Upper lobe of right lung (tissue), 1 donor: ENCODE results near the gene UPF2. TPM values are rescaled to one million over a fixed set of nuclear protein-coding genes. Genes with fewer than 3 reads are reported as not detected.
"Not testable (repeated sequence)": the region's sequence is repeated elsewhere in the genome, so short reads cannot be mapped to it uniquely, and the experiment has no call there.

ENCODE experiments used
- ATAC-seq: fragments of 200-7000 bp; cut with Tn5 transposase; one replicate; pipeline ENCODE4 v1.9.1; 2020; ENCODE audit warnings: mild to moderate bottlenecking, moderate library complexity
- DNase-seq: peaks from one replicate; pipeline ENCODE4 v3.0.0-alpha.2; 2020
- H3K27ac ChIP-seq: fragments of 200-600 bp; one replicate; pipeline ENCODE4 v1.8.0; 2022
- H3K27me3 ChIP-seq: fragments of 200-600 bp; one replicate; pipeline ENCODE4 v1.8.0; 2022; ENCODE audit warnings: mild to moderate bottlenecking
- H3K36me3 ChIP-seq: fragments of 200-600 bp; one replicate; pipeline ENCODE4 v1.8.0; 2022
- H3K4me1 ChIP-seq: fragments of 200-600 bp; one replicate; pipeline ENCODE4 v1.8.0; 2022
- H3K4me3 ChIP-seq: fragments of 200-600 bp; one replicate; pipeline ENCODE4 v1.8.0; 2022; ENCODE audit warnings: mild to moderate bottlenecking
- H3K9me3 ChIP-seq: fragments of 200-600 bp; one replicate; pipeline ENCODE4 v1.8.0; 2022
- intact Hi-C: fragments of 100-400 bp; cut with DNase I; formaldehyde crosslinking; loops from one replicate; pipeline ENCODE4 v1.11.0; 2022
- total RNA-seq: library from RNA; stranded (reverse); fragmentation: NEBNext Ultra II Directional; extraction: Animal tissue kit (Norgen Biotek cat#: 25700); gene quantifications from one replicate; pipeline ENCODE4 v1.2.1, GENCODE V29; 2021
- TF ChIP-seq, protein P1 (sequence below): fragments of 200-600 bp; IDR thresholded peaks from one replicate; pipeline ENCODE4 v1.8.0; 2022; ENCODE audit warnings: antibody characterized with exemption
- donor health status: DM: no; HTN: yes; CAD: no; lungs with severe emphysema.

Gene UPF2
- total RNA-seq, 1 donor from 2014 or later: 20.1 TPM

DNA sequence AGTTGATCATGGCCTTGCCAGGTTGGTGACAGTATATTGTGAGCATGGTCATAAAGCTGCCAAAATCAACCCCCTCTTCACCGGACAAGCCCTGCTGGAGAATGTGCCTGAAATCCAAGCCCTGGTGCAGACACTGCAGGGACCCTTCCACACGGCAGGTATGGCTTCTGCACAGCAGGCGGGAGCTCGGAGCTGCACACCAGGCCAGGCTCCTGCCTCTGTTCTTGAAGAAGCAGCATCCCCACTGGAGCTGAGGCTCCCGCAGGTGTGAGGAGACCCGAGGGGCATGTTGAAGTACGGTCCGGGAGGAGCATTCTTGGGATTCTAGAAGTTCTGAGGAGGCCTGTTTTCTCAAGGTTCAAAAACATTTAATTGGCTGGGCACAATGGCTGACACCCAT lies 38.9 kb upstream of the UPF2 start:
- DNase-seq (no peak), ATAC-seq (no peak)
- Histone ChIP-seq H3K27ac (no peak overlapping the region), H3K36me3 (peaks cover 27% of the 10 kb centered on the region), H3K9me3 (no peaks in the 10 kb centered on the region), H3K27me3 (no peaks in the 10 kb centered on the region), H3K4me3 (no peak overlapping the region), H3K4me1 (no peaks in the 10 kb centered on the region)
- intact Hi-C loops: no loop called here
- TF ChIP-seq, protein P1, sequence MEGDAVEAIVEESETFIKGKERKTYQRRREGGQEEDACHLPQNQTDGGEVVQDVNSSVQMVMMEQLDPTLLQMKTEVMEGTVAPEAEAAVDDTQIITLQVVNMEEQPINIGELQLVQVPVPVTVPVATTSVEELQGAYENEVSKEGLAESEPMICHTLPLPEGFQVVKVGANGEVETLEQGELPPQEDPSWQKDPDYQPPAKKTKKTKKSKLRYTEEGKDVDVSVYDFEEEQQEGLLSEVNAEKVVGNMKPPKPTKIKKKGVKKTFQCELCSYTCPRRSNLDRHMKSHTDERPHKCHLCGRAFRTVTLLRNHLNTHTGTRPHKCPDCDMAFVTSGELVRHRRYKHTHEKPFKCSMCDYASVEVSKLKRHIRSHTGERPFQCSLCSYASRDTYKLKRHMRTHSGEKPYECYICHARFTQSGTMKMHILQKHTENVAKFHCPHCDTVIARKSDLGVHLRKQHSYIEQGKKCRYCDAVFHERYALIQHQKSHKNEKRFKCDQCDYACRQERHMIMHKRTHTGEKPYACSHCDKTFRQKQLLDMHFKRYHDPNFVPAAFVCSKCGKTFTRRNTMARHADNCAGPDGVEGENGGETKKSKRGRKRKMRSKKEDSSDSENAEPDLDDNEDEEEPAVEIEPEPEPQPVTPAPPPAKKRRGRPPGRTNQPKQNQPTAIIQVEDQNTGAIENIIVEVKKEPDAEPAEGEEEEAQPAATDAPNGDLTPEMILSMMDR: no peak

DNA sequence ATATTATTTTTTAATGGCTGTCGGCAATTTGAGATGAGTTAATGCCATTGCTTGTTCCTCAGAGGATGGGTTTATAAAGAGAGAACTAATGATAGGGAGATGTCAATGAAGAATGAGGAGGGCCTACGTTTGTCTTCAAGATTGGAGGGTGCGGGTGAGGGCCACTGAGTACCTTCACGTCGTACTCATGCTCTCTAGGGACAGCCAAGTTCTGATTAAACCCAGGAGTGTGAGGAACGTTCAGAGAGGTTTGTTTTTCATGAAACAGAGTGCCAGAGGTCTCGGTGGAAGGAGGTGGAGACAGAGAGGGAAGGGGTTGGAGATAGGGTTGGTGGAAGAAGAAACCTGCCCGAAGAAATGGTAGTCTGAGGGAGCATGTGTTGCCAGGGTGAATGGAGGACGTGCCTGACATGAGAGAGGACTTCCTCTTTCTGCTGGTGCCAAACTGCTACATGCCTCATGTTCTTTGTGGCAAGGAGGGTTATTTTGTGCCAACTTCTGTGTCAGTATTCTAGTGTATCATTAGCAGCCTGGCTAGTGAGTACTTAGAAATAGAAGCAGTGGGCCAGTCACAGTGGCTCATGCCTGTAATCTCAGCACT lies 35.1 kb upstream of the UPF2 start:
- Histone ChIP-seq H3K27me3 (no peaks in the 10 kb centered on the region), H3K4me1 (no peaks in the 10 kb centered on the region), H3K9me3 (no peaks in the 10 kb centered on the region), H3K36me3 (no peaks in the 10 kb centered on the region), H3K4me3 (no peak overlapping the region), H3K27ac (no peak overlapping the region)
- TF ChIP-seq, protein P1: no peak
- intact Hi-C loops: no loop called here
- DNase-seq (no peak), ATAC-seq (peak; percentile 35)

DNA sequence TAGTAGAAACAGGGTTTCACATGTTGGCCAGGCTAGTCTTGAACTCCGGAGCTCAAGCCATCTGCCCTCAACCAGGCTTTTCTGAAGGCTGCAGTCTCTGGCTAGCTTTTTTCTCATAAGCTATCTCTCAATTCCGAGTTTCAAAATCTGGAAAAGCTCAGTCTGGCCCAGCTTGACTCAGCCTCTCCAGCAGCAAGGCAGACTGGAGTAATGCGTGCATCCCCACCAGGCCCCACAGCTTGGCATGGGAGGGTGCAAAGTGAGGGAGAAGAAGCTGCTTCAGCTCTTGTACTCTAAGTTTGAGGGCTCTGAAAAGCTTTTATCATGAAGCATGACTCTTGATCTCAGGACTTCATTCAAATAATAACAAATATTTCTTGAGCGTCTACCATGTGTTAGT lies 30.9 kb upstream of the UPF2 start:
- TF ChIP-seq, protein P1: no peak
- ATAC-seq (no peak), DNase-seq (no peak)
- Histone ChIP-seq H3K27ac (no peak overlapping the region), H3K4me1 (peaks cover 8% of the 10 kb centered on the region), H3K9me3 (no peaks in the 10 kb centered on the region), H3K4me3 (no peak overlapping the region), H3K27me3 (no peaks in the 10 kb centered on the region), H3K36me3 (no peaks in the 10 kb centered on the region)
- intact Hi-C loops: no loop called here

DNA sequence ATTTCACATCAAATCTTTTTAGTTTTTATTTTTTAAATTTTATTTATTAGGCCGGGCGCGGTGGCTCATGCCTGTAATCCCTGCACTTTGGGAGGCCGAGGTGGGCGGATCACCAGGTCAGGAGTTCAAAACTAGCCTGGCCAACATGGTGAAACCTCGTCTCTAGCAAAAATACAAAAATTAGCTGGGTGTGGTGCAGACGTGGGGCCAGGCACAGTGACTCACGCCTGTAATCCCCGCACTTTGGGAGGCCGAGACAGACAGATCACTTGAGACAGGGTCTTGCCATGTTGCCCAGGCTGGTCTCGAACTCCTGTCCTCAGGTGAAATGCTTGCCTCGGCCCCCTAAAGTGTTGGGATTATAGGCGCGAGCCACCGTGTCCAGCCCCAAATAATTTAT lies 28.8 kb upstream of the UPF2 start:
- H3K4me1 ChIP-seq, H3K27me3 ChIP-seq, H3K27ac ChIP-seq, ATAC-seq, H3K4me3 ChIP-seq, intact Hi-C loops, DNase-seq, H3K36me3 ChIP-seq, H3K9me3 ChIP-seq: not testable (repeated sequence)

DNA sequence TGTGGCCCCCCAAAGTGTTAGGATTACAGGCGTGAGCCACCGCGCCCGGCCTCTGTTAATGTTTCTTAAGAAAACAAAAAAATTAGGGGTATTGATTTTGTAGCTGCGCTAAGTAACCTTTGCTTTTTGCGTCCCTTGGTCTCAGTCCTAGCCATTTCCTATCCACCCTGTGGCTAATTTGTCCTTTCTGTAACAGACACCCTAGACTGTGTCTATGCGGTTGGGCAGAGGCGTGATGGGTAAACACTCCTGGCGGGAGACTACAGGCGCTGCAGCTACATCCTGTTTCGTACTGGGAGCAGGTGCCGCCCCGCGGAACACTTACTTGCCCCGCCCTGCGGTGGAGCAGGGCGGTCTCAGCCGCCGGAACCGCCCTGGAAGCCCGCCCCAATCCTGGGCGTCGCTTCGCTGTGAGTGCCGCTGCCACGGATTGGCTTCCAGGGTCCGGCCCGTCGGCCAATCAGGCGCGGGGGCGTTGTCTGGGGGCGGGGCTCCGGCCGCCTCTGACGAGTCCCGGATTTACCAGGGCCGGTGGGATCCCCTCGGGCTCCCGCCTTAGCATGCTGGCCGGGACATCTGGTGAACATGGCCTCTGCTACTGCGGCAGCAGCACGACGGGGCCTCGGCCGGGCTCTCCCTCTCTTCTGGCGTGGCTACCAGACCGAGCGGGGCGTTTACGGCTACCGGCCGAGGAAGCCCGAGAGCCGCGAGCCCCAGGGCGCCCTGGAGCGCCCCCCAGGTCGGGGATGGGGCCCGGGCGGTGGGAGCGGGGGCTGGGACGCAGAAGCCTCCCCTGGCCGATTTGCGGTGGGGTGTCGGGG lies 26.1 kb upstream of the UPF2 start, which contains the start of gene DHTKD1:
Gene DHTKD1 (plus strand): TSS at position 506 of the 821 bp plus-strand sequence. CDS start 80 bp downstream, at position 586.
- DNase-seq (peak; percentile 100), ATAC-seq (peak; percentile 100)
- peaks cover 8% of the 10 kb centered on the region for H3K4me1 ChIP-seq
- H3K27ac ChIP-seq: peak within 1 kb of the TSS; percentile 92
- no peaks in the 10 kb centered on the region for H3K36me3 ChIP-seq
- TF ChIP-seq, protein P1: peak; percentile 51
- intact Hi-C loops: no loop called here
- no peaks in the 10 kb centered on the region for H3K9me3 ChIP-seq
- H3K27me3 ChIP-seq: no peaks in the 10 kb centered on the region
- H3K4me3 ChIP-seq: peak within 1 kb of the TSS; percentile 92

DNA sequence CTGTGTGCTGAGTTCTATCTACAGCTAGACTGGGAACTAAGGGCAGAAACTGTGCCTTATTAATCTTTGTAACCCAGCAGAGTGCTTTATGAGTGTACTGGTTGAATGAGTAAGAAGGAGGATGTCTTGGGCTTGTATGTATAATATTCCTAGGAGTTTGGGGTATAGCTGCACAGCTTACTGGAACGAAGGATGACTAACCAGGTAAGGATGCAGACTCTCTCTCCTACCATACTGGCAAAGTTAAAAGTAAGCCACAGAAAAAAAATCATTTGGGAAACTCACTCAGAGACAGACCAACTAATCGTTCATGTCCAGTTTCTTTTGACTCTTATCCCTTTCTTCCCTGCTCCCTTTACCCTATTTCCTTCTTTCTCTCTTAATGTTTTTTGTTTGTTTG lies 24.7 kb upstream of the UPF2 start:
- no peaks in the 10 kb centered on the region for H3K9me3 ChIP-seq
- no peak for ATAC-seq
- TF ChIP-seq, protein P1: no peak
- intact Hi-C loops: no loop called here
- no peaks in the 10 kb centered on the region for H3K36me3 ChIP-seq
- H3K4me3 ChIP-seq: no peak overlapping the region
- H3K4me1 ChIP-seq: peaks cover 8% of the 10 kb centered on the region
- H3K27ac ChIP-seq: no peak overlapping the region
- DNase-seq: no peak
- no peaks in the 10 kb centered on the region for H3K27me3 ChIP-seq
